MM.1S (cell line): ENCODE results near the gene PPAT.

Experiments used
- DNase-seq: peaks from one replicate; pipeline ENCODE4 v3.0.0-alpha.2; 2015
- H2AFZ ChIP-seq: fragments of 300-600 bp; sonication (generic); 2 replicates; pipeline ENCODE4 v1.6.0; 2016; ENCODE audit warnings: antibody characterized with exemption, low read length
- H3F3A ChIP-seq: fragments of 300-600 bp; sonication (generic); 2 replicates; pipeline ENCODE4 v1.6.1; 2016; ENCODE audit warnings: mild to moderate bottlenecking, antibody characterized with exemption, low read length, moderate library complexity, mixed read lengths; ENCODE audit not compliant: insufficient read depth
- H3K27ac ChIP-seq: fragments of 300-600 bp; sonication (generic); 2 replicates; pipeline ENCODE4 v1.5.1; 2016; ENCODE audit warnings: mild to moderate bottlenecking, low read length
- H3K27me3 ChIP-seq: fragments of 300-600 bp; sonication (generic); replicated peaks from 2 replicates; pipeline ENCODE4 v1.6.0; 2016; ENCODE audit warnings: low read length; ENCODE audit not compliant: insufficient read depth
- H3K36me3 ChIP-seq: fragments of 300-600 bp; sonication (generic); replicated peaks from 2 replicates; pipeline ENCODE4 v1.6.1; 2016; ENCODE audit warnings: mild to moderate bottlenecking, low read length, mixed read lengths; ENCODE audit not compliant: insufficient read depth
- H3K4me1 ChIP-seq: fragments of 300-600 bp; sonication (generic); 2 replicates; pipeline ENCODE4 v1.6.1; 2016; ENCODE audit warnings: low read length, mixed read lengths
- H3K4me2 ChIP-seq: fragments of 300-600 bp; sonication (generic); 2 replicates; pipeline ENCODE4 v1.6.0; 2016; ENCODE audit warnings: low read depth, low read length
- H3K4me3 ChIP-seq: fragments of 300-600 bp; sonication (generic); 2 replicates; pipeline ENCODE4 v1.5.1; 2016; ENCODE audit warnings: low read length, mixed read lengths
- H3K79me2 ChIP-seq: fragments of 300-600 bp; sonication (generic); 2 replicates; pipeline ENCODE4 v1.6.1; 2016; ENCODE audit warnings: mixed run types, low read length, mixed read lengths
- H3K9ac ChIP-seq: fragments of 300-600 bp; sonication (generic); 2 replicates; pipeline ENCODE4 v1.6.1; 2016; ENCODE audit warnings: low read length, mixed read lengths
- H3K9me2 ChIP-seq: fragments of 300-600 bp; sonication (generic); replicated peaks from 2 replicates; pipeline ENCODE4 v1.6.1; 2016; ENCODE audit warnings: mild to moderate bottlenecking, low read length, mixed read lengths; ENCODE audit not compliant: insufficient read depth
- H3K9me3 ChIP-seq: fragments of 300-600 bp; sonication (generic); replicated peaks from 2 replicates; pipeline ENCODE4 v1.6.1; 2016; ENCODE audit warnings: mild to moderate bottlenecking, low read length, mixed read lengths; ENCODE audit not compliant: insufficient read depth
- H4K20me1 ChIP-seq: fragments of 300-600 bp; sonication (generic); 2 replicates; pipeline ENCODE4 v1.6.1; 2016; ENCODE audit warnings: mild to moderate bottlenecking, low read length, moderate library complexity, mixed read lengths; ENCODE audit not compliant: insufficient read depth
- EZH2 ChIP-seq: fragments of 300-600 bp; sonication (generic); optimal IDR thresholded peaks from 2 replicates; pipeline ENCODE3; 2017; ENCODE audit warnings: low read depth, mild to moderate bottlenecking, antibody characterized with exemption, low read length, mixed read lengths
- EZH2phosphoT487 ChIP-seq: fragments of 300-600 bp; sonication (generic); IDR thresholded peaks from 2 replicates; pipeline ENCODE4 v1.6.1; 2018; ENCODE audit warnings: antibody characterized with exemption, low read length
- TF ChIP-seq, protein P1 (sequence below): fragments of 300-600 bp; sonication (generic); IDR thresholded peaks from 2 replicates; pipeline ENCODE4 v1.5.1; 2016; ENCODE audit warnings: antibody characterized with exemption, low read length, mixed read lengths

PPAT gene

GRCh38 chr4:56424176-56424575, 11.2 kb downstream of the PPAT start:
- no peak overlapping the region for H3K4me2 ChIP-seq
- peaks cover 4% of the 10 kb centered on the region; the same call in 1 of the 2 replicates for H3K4me1 ChIP-seq
- no peak overlapping the region for H2AFZ ChIP-seq
- no peak overlapping the region for H3K9ac ChIP-seq
- H3K4me3 ChIP-seq = no peak overlapping the region
- no peaks in the 10 kb centered on the region for H3F3A ChIP-seq
- H3K79me2 ChIP-seq = peaks cover 100% of the 10 kb centered on the region
- no peaks in the 10 kb centered on the region for H3K9me2 ChIP-seq
- H3K27ac ChIP-seq = no peak overlapping the region
- no peak for DNase-seq
- H4K20me1 ChIP-seq = peaks cover 52% of the 10 kb centered on the region
- no peaks in the 10 kb centered on the region for H3K9me3 ChIP-seq
- TF ChIP-seq, protein P1, sequence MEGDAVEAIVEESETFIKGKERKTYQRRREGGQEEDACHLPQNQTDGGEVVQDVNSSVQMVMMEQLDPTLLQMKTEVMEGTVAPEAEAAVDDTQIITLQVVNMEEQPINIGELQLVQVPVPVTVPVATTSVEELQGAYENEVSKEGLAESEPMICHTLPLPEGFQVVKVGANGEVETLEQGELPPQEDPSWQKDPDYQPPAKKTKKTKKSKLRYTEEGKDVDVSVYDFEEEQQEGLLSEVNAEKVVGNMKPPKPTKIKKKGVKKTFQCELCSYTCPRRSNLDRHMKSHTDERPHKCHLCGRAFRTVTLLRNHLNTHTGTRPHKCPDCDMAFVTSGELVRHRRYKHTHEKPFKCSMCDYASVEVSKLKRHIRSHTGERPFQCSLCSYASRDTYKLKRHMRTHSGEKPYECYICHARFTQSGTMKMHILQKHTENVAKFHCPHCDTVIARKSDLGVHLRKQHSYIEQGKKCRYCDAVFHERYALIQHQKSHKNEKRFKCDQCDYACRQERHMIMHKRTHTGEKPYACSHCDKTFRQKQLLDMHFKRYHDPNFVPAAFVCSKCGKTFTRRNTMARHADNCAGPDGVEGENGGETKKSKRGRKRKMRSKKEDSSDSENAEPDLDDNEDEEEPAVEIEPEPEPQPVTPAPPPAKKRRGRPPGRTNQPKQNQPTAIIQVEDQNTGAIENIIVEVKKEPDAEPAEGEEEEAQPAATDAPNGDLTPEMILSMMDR = no peak
- TF ChIP-seq EZH2phosphoT487 (no peak), EZH2 (no peak)
- H3K27me3 ChIP-seq = no peaks in the 10 kb centered on the region
- H3K36me3 ChIP-seq = no peaks in the 10 kb centered on the region

DNA sequence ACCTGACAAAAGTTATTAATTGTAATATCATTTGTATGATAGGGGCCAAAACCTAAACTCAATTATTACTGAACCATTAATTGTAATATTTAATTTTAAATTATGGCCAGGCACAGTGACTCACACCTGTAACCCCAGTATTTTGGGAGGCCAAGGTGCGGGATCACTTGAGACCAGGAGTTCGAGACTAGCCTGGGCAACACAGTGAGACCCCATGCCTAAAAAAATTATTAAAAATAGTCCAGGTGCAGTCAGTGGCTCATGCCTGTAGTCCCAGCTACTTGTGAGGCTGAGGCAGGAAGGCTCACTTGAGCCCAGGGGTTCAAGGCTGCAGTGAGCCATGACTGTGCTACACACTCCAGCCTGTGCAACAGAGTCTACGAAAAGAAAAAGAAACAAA, 18.0 kb downstream of the PPAT start:
- TF ChIP-seq, protein P1 = no peak
- TF ChIP-seq EZH2phosphoT487 (no peak), EZH2 (no peak)
- Histone ChIP-seq H3K79me2 (peaks cover 99% of the 10 kb centered on the region), H3K9me3 (no peaks in the 10 kb centered on the region), H3K4me1 (no peaks in the 10 kb centered on the region), H3K9me2 (no peaks in the 10 kb centered on the region), H3K27me3 (no peaks in the 10 kb centered on the region), H2AFZ (no peak overlapping the region), H3K4me2 (no peak overlapping the region), H3K27ac (no peak overlapping the region), H3K4me3 (no peak overlapping the region), H3F3A (no peaks in the 10 kb centered on the region), H3K9ac (no peak overlapping the region), H4K20me1 (peaks cover 20% of the 10 kb centered on the region), H3K36me3 (no peaks in the 10 kb centered on the region)
- DNase-seq = no peak

- Histone ChIP-seq H3K4me3 (no peak overlapping the region), H3K9me2 (no peaks in the 10 kb centered on the region), H4K20me1 (peaks cover 20% of the 10 kb centered on the region), H3F3A (no peaks in the 10 kb centered on the region), H3K79me2 (peaks cover 99% of the 10 kb centered on the region), H2AFZ (no peak overlapping the region), H3K9ac (no peak overlapping the region), H3K36me3 (no peaks in the 10 kb centered on the region), H3K9me3 (no peaks in the 10 kb centered on the region), H3K4me1 (no peaks in the 10 kb centered on the region), H3K27me3 (no peaks in the 10 kb centered on the region), H3K27ac (no peak overlapping the region), H3K4me2 (no peak overlapping the region)
- no peak for DNase-seq
- TF ChIP-seq EZH2 = no peak
- no peak for TF ChIP-seq EZH2phosphoT487
- TF ChIP-seq, protein P1 = no peak
Observed at GRCh38 chr4:56416349-56416748, 19.1 kb downstream of the PPAT start.
